ENCODE results near the gene WDR72. TPM values are rescaled to one million over a fixed set of nuclear protein-coding genes. Genes with fewer than 3 reads are reported as not detected.
"Not testable (repeated sequence)": the region's sequence is repeated elsewhere in the genome, so short reads cannot be mapped to it uniquely, and the experiment has no call there.

Gene WDR72
- under 1 TPM in 1 of 2 donors, not detected in 1; 0.15 TPM for total RNA-seq

DNA sequence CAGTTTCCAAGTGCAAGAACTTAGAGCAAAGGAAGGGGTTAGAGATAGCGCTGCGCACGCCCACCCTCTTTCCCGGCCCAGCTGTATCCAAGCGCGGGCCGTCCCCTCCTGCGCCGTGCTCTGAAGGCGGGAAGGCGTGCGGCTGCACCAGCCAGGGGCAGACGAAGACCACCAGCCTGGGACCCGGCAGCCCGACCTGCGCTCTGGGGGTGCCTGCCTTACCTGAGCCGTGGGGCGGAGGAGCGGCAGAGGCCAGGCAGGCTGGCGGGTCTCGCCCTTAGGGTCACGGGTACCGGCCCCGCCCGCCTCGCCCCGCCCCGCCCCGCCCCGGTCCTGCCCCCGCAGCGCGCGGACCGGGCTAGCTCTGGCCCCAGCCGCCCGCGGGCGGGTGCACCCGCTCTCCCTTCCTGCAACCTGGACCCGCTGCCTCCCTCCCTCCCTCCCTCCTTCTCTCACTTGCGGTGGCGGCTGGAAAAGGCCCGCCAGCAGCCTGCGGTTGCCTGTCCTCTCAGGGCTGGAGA is at the start of gene WDR72:
WDR72 (minus strand) TSS at position 253 of the 521 bp plus-strand sequence. CDS start 26,514 bp downstream, outside the sequence.
- no peak within 1 kb of the TSS for H3K27ac Mint-ChIP-seq
- no peak within 1 kb of the TSS for H3K4me3 Mint-ChIP-seq
- H3K27me3 Mint-ChIP-seq: peaks cover 44% of the 10 kb centered on the region
- no peaks in the 10 kb centered on the region for H3K4me1 Mint-ChIP-seq
- H3K36me3 Mint-ChIP-seq (ENCODE audit: low read depth): no peaks in the 10 kb centered on the region
- no peak for ATAC-seq (replicated peaks)
- peaks cover 3% of the 10 kb centered on the region for H3K9me3 Mint-ChIP-seq

DNA sequence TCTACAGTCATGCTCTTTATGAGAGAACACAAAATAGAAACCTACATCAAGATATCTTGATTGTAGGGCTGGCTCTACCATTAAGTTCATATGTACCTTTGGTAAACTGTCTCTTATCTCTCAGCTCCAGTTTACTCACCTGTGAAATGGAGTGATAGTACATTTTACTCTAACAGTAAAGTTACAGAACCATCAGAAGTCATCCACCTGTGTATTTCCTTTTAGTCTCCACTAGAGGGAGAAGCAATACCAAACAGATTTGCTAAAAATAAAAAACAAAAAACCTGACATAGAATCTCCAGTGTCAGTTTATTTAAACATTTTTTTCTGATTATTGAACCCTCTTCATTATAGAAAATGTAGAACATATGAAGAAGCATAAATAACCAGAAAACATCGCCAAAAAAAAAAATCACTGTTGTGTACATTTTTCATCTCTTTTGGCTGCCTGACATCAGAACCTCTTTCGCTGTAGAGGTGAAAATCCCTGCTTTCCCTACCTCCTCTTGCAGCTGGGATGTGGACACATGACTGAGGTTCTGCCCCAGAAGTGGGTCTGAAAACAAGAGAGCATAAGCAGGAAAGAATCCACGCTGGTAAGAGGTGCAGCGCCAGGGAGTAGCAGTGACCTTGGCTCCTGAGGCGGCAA is 48.7 kb upstream of the WDR72 start:
- peaks cover 3% of the 10 kb centered on the region for H3K27me3 Mint-ChIP-seq

DNA sequence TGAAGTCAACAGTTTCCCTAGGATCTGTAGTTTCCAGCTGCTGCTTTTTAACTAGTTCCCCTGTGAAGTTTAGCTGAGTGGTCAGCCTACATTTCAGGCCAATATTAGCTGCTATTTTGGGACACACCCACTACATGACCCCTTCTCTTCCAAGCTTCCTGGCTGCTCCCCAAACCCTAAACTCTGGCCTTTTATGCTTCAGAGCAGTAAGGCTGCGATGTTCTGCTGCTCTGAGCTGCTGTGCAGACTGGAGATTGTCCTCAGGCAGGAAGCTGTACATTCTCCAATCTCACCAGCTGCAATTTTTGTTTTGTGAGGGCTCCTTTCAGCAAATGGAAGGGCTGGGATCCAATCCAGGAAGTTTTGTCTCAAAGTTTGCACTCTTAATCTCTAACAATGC is 48.0 kb upstream of the WDR72 start:
- Mint-ChIP-seq H3K36me3 (ENCODE audit: low read depth) (no peaks in the 10 kb centered on the region), H3K4me3 (no peak overlapping the region), H3K27ac (no peak overlapping the region), H3K4me1 (no peaks in the 10 kb centered on the region), H3K27me3 (peaks cover 3% of the 10 kb centered on the region), H3K9me3 (no peaks in the 10 kb centered on the region)
- ATAC-seq (replicated peaks): no peak

More for the DNA sequence above, 48.7 kb upstream of the WDR72 start:
- Mint-ChIP-seq H3K4me1 (no peaks in the 10 kb centered on the region), H3K36me3 (ENCODE audit: low read depth) (no peaks in the 10 kb centered on the region), H3K27ac (no peak overlapping the region), H3K4me3 (no peak overlapping the region), H3K9me3 (no peaks in the 10 kb centered on the region)
- no peak for ATAC-seq (replicated peaks)

- Mint-ChIP-seq H3K4me3 (no peak overlapping the region), H3K36me3 (ENCODE audit: low read depth) (no peaks in the 10 kb centered on the region), H3K27me3 (no peaks in the 10 kb centered on the region), H3K9me3 (no peaks in the 10 kb centered on the region), H3K27ac (no peak overlapping the region), H3K4me1 (no peaks in the 10 kb centered on the region)
- ATAC-seq (replicated peaks): no peak
These were observed 43.2 kb upstream of the WDR72 start for GRCh38 chr15:53802672-53803071.

DNA sequence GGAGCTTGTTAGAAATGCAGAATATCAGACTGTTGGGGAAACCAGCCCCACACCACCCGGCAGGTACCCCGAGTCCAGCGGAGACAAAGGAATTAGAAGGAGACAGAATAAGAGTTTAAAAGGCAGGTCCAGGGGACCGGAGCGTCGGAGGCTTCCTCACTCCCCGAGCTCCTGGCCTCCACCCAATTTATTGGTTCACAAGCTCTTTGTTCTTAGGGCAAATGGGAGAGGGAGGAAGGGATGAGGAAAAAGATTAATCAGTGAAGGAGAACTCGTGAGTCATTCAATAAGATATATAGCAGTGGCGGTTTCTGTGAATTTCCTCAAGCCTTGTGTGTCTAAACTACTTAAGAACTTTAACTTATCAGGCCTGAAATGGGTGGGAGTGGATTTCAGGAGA is 32.1 kb upstream of the WDR72 start:
- no peaks in the 10 kb centered on the region for H3K27me3 Mint-ChIP-seq
- no peaks in the 10 kb centered on the region for H3K36me3 Mint-ChIP-seq (ENCODE audit: low read depth)
- no peak for ATAC-seq (replicated peaks)
- no peaks in the 10 kb centered on the region for H3K4me1 Mint-ChIP-seq
- no peak overlapping the region for H3K4me3 Mint-ChIP-seq
- H3K27ac Mint-ChIP-seq: no peak overlapping the region
- H3K9me3 Mint-ChIP-seq: no peaks in the 10 kb centered on the region

DNA sequence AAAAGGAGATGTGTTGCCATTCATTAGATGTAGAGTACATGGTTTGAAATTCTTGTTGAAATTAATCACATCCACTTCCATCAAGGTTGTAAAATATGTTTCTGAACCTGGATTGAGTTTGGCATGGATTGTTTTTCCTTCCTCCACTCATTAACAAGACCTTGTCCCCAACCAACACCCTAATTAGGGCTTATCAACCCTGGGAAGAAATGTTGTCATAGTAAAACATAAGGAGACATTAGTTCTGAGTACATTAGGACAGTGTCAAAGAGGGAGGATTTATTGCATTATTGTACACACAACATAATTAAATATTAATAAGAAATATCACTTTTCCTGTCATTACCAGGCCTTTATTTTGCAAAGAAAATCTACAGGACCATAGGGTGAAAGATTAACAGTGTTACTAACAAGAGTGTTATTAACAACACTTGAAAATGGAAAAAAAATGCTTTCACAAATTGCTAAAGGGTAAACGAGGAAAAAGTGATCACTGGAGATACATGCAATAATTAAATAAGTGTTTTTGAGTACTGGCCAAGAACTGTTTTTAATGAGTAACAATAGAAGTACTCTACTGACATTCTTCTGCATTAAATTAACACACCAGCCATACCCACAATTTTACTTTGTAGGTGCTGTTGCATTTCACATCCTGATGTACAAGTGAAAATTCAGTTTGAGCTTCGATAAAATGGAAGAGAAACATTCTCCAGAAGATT is 30.4 kb upstream of the WDR72 start:
- no peak overlapping the region for H3K4me3 Mint-ChIP-seq
- peaks cover 4% of the 10 kb centered on the region for H3K9me3 Mint-ChIP-seq
- H3K36me3 Mint-ChIP-seq (ENCODE audit: low read depth): no peaks in the 10 kb centered on the region
- ATAC-seq (replicated peaks): no peak
- no peak overlapping the region for H3K27ac Mint-ChIP-seq
- H3K27me3 Mint-ChIP-seq: no peaks in the 10 kb centered on the region
- no peaks in the 10 kb centered on the region for H3K4me1 Mint-ChIP-seq

DNA sequence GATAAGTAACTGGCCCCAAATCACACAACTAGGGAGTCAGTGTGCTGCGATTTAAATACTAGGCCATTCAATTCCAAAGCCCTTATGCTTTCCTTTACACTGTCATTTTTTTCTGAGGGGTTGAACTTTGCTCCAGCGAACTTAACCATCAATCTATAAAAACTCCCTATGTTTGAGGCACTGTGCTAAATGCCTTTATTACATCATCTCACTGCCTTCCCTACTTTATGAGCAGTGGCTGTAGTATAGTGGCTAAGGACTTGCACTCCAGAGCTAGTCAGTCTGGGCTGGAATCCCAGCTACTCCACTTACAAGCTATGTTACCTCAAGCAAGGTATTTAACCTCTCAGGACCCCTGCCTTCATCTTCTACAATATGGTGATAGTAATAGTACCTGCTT is 26.9 kb upstream of the WDR72 start:
- no peak for ATAC-seq (replicated peaks)
- H3K9me3 Mint-ChIP-seq: peaks cover 20% of the 10 kb centered on the region
- H3K4me3 Mint-ChIP-seq: no peak overlapping the region
- H3K4me1 Mint-ChIP-seq: no peaks in the 10 kb centered on the region
- no peak overlapping the region for H3K27ac Mint-ChIP-seq
- peaks cover 4% of the 10 kb centered on the region for H3K27me3 Mint-ChIP-seq
- no peaks in the 10 kb centered on the region for H3K36me3 Mint-ChIP-seq (ENCODE audit: low read depth)

- not testable (repeated sequence) for H3K27ac Mint-ChIP-seq; H3K4me3 Mint-ChIP-seq; H3K27me3 Mint-ChIP-seq; H3K36me3 Mint-ChIP-seq (ENCODE audit: low read depth); H3K4me1 Mint-ChIP-seq; ATAC-seq (replicated peaks)
- peaks cover 20% of the 10 kb centered on the region for H3K9me3 Mint-ChIP-seq
These were observed 25.8 kb upstream of the WDR72 start for GRCh38 chr15:53785241-53785640.

DNA sequence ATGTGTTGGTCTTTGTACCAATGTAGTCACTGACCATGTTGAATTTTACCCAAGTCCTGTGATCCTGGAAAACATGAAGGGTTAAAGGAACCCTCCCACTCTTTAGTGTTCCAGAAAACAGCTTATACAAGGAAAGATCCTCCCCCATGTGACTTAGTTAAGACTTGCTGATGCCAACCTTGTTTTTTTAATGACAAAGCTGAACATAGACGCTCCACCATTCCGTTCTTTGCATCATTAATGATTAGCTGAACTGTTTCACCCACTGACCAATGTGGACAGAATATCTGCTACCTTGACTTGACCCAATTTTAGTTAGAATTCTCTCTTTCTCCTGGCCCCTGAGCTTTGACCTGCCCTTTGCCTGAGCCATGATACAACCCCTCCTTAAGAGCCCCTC is 3.5 kb upstream of the WDR72 start:
- no peak overlapping the region for H3K4me3 Mint-ChIP-seq
- no peaks in the 10 kb centered on the region for H3K4me1 Mint-ChIP-seq
- H3K9me3 Mint-ChIP-seq: peaks cover 3% of the 10 kb centered on the region
- H3K27me3 Mint-ChIP-seq: peaks cover 40% of the 10 kb centered on the region
- H3K27ac Mint-ChIP-seq: no peak overlapping the region
- no peaks in the 10 kb centered on the region for H3K36me3 Mint-ChIP-seq (ENCODE audit: low read depth)
- no peak for ATAC-seq (replicated peaks)

DNA sequence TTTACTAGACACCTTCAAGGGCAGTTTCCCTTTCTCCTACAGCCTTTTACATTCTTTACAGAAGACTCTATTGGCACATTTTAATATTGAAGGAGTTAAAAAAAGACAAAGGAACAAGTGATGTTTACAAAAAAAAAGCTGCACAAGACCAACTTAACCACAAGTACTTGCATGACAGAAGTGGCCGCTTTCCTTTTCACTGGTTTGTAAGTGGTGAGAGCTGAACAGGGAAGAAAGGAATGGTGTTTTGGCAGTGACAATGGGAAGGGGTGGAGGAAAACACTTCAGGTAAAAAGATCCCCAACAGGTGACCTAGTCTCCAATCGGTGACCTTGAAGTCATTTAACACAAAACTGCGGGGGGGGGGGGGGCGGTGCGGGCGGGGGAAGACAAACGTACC is 1.1 kb downstream of the WDR72 start:
- peaks cover 3% of the 10 kb centered on the region for H3K9me3 Mint-ChIP-seq

DNA sequence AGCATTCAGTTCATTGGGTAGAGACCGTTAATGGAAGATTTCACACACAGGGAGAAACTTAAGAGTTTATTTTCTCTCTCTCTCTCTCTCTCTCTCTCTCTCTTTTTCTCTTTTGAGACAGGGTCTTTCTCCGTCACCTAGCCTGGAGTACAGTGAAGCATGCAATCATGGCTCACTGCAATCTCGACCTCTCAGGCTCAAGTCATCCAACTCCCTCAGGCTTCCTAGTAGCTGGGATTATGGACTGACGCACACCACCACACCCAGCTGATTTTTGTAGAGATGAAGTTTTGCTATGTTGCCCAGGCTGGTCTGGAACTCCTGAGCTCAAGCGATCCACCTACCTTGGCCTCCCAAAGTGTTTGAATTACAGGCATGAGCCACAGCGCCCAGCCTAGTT is 1.6 kb downstream of the WDR72 start:
- ATAC-seq (replicated peaks): no peak
- Mint-ChIP-seq H3K4me1 (no peaks in the 10 kb centered on the region), H3K27me3 (peaks cover 37% of the 10 kb centered on the region), H3K36me3 (ENCODE audit: low read depth) (no peaks in the 10 kb centered on the region), H3K27ac (no peak overlapping the region), H3K9me3 (peaks cover 3% of the 10 kb centered on the region), H3K4me3 (no peak overlapping the region)

More for the DNA sequence above, 1.1 kb downstream of the WDR72 start:
- Mint-ChIP-seq H3K27ac (no peak overlapping the region), H3K4me3 (no peak overlapping the region), H3K27me3 (peaks cover 41% of the 10 kb centered on the region), H3K4me1 (no peaks in the 10 kb centered on the region), H3K36me3 (ENCODE audit: low read depth) (no peaks in the 10 kb centered on the region)
- no peak for ATAC-seq (replicated peaks)

DNA sequence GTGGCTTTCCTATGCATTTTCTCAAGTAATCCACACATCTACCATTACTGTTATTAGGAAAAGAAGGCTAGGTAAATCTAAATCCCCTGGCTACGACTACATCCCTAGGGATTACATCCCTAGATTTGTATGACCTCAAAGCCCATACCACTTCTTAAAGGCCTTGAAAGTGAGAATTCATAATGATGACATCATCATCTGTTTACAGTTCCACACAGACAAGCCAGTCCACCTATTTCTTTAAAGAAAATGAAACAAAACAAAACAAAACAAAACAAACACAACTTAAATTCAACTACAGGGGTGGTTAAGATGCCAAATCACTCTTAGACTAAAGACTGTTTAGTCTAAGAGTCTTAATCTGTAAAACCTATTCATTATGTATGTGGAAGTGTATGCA is 5.7 kb downstream of the WDR72 start:
- no peaks in the 10 kb centered on the region for H3K36me3 Mint-ChIP-seq (ENCODE audit: low read depth)
- no peak for ATAC-seq (replicated peaks)
- H3K27me3 Mint-ChIP-seq: peaks cover 18% of the 10 kb centered on the region
- no peaks in the 10 kb centered on the region for H3K4me1 Mint-ChIP-seq
- H3K4me3 Mint-ChIP-seq: no peak overlapping the region
- H3K9me3 Mint-ChIP-seq: no peaks in the 10 kb centered on the region
- H3K27ac Mint-ChIP-seq: no peak overlapping the region

DNA sequence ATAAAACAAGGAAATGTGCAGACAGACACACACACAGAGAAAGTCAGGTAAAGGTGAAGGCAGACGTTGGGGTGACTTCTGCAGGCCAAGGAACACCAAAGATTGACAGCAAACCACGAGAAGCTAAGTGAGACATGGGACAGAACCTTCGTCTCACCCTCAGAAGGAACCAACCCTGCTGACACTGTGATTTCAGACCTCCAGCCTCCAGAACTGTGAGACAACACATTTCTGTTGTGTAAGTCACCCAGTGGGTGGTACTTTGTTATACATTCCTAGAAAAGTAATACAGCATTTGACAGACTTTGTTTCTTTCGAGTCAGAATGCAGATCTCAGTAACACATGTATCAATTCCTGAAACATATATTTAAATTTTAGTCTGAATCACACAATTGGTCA is 7.1 kb downstream of the WDR72 start:
- no peak overlapping the region for H3K4me3 Mint-ChIP-seq
- H3K9me3 Mint-ChIP-seq: no peaks in the 10 kb centered on the region
- H3K36me3 Mint-ChIP-seq (ENCODE audit: low read depth): no peaks in the 10 kb centered on the region
- no peak overlapping the region for H3K27ac Mint-ChIP-seq
- no peaks in the 10 kb centered on the region for H3K4me1 Mint-ChIP-seq
- H3K27me3 Mint-ChIP-seq: peaks cover 9% of the 10 kb centered on the region
- ATAC-seq (replicated peaks): no peak

DNA sequence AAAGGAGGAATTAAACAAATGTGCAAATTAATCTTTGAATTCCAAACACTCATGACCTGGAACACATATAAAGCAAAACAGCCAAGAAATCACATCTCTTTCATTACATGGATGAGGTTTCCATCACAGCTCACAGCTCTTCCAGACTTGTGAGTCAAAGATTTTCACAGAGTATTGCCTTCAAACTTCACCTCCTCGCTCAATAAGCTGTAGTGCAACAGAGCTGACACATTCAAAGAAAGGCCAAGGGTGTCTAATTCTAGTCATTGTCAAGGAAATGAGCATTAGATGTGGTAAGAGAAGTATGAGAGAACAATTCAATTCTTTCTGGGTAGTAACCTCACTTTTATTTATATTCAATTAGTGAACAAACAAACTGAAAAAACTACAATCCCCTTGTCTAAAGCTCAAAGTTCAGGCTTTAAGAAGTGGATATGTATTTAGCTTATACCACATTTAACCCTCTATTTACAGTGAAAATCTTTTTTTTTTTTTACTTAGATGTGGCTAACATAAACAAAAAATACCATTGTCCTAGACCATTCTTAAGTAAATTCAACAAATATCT is 11.9 kb downstream of the WDR72 start:
- H3K9me3 Mint-ChIP-seq: peaks cover 4% of the 10 kb centered on the region
- H3K27ac Mint-ChIP-seq: no peak overlapping the region
- no peaks in the 10 kb centered on the region for H3K36me3 Mint-ChIP-seq (ENCODE audit: low read depth)
- no peak for ATAC-seq (replicated peaks)
- no peaks in the 10 kb centered on the region for H3K27me3 Mint-ChIP-seq
- no peak overlapping the region for H3K4me3 Mint-ChIP-seq
- H3K4me1 Mint-ChIP-seq: no peaks in the 10 kb centered on the region

DNA sequence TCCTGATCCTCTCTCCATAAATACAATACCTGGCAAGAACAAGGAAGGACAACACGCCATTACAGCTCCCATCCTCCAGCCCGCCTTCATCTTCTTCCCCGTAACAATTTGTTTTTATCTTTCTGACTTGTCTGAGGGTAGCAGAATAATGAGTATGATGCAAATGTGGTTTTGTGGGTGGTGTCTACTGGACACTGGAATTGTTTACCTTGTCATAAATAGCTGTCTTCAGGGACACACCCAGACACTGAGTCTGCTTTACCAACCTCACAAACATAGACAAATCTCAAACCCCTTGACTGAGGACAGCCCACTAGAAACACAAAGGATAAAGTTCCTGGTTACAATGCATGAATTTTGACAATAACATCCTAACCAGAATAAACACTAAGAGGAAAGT is 13.4 kb downstream of the WDR72 start:
- H3K4me1 Mint-ChIP-seq: no peaks in the 10 kb centered on the region
- ATAC-seq (replicated peaks): no peak
- peaks cover 4% of the 10 kb centered on the region for H3K9me3 Mint-ChIP-seq
- H3K27me3 Mint-ChIP-seq: no peaks in the 10 kb centered on the region
- no peak overlapping the region for H3K4me3 Mint-ChIP-seq
- H3K36me3 Mint-ChIP-seq (ENCODE audit: low read depth): no peaks in the 10 kb centered on the region
- no peak overlapping the region for H3K27ac Mint-ChIP-seq

Measured in activated T-helper 17 cell treated with anti-CD3 and anti-CD28 coated beads, Interleukin-2, amount 50 U/mL, for 72 hours (primary cell).